SK-N-SH treated with all-trans-retinoic acid at 6 μM for 48 hours (cell line): ENCODE measurements around the gene TRNT1.

Source experiments
- ATAC-seq: fragments of 200-7000 bp; cut with Tn5 transposase; 3 replicates; pipeline ENCODE4 v1.9.1; 2020; ENCODE audit warnings: mild to moderate bottlenecking, moderate library complexity
- ARNTL ChIP-seq: fragments of 450-650 bp; formaldehyde crosslinking; IDR thresholded peaks from 2 replicates; pipeline ENCODE4 v1.5.0; 2020; ENCODE audit warnings: low read depth, mild to moderate bottlenecking, moderate library complexity, borderline replicate concordance
- BACH2 ChIP-seq: fragments of 250-450 bp; sonication (Bioruptor Pico); IDR thresholded peaks from 2 replicates; pipeline ENCODE4 v1.9.0; 2021; ENCODE audit warnings: mild to moderate bottlenecking, borderline replicate concordance
- CREB5 ChIP-seq: fragments of 250-450 bp; sonication (Bioruptor Pico); IDR thresholded peaks from 2 replicates; pipeline ENCODE4 v1.5.1; 2020; ENCODE audit warnings: low read depth, mild to moderate bottlenecking, moderate library complexity
- CSDC2 ChIP-seq: fragments of 250-450 bp; sonication (Bioruptor Pico); IDR thresholded peaks from 2 replicates; pipeline ENCODE4 v1.5.0; 2020; ENCODE audit warnings: mild to moderate bottlenecking, moderate library complexity
- ESRRG ChIP-seq: fragments of 250-450 bp; sonication (Bioruptor Pico); IDR thresholded peaks from 2 replicates; pipeline ENCODE4 v1.6.1; 2021; ENCODE audit warnings: mild to moderate bottlenecking
- GLIS3 ChIP-seq: fragments of 250-450 bp; sonication (Bioruptor Pico); IDR thresholded peaks from 2 replicates; pipeline ENCODE4 v1.5.0; 2020; ENCODE audit warnings: mild to moderate bottlenecking, moderate library complexity
- ISL1 ChIP-seq: fragments of 250-450 bp; sonication (Bioruptor Pico); IDR thresholded peaks from 2 replicates; pipeline ENCODE4 v2.1.2; 2022; ENCODE audit warnings: mild to moderate bottlenecking, moderate library complexity
- OSR1 ChIP-seq: fragments of 250-450 bp; sonication (Bioruptor Pico); IDR thresholded peaks from 2 replicates; pipeline ENCODE4 v1.8.0; 2022; ENCODE audit warnings: moderate library complexity, mild to moderate bottlenecking, inconsistent platforms
- PATZ1 ChIP-seq: fragments of 250-450 bp; sonication (Bioruptor Pico); IDR thresholded peaks from 2 replicates; pipeline ENCODE4 v1.8.0; 2020; ENCODE audit warnings: mild to moderate bottlenecking, moderate library complexity, borderline replicate concordance
- PPARA ChIP-seq: fragments of 250-450 bp; sonication (Bioruptor Pico); IDR thresholded peaks from 2 replicates; pipeline ENCODE4 v1.5.0; 2020; ENCODE audit warnings: mild to moderate bottlenecking, borderline replicate concordance
- RARB ChIP-seq: fragments of 250-450 bp; sonication (Bioruptor Pico); IDR thresholded peaks from 2 replicates; pipeline ENCODE4 v1.8.0; 2021; ENCODE audit warnings: mild to moderate bottlenecking, moderate library complexity
- TCF4 ChIP-seq: fragments of 250-450 bp; sonication (Bioruptor Pico); IDR thresholded peaks from 2 replicates; pipeline ENCODE4 v1.8.0; 2021; ENCODE audit warnings: mild to moderate bottlenecking, moderate library complexity, borderline replicate concordance
- TOX ChIP-seq: fragments of 250-450 bp; sonication (Bioruptor Pico); IDR thresholded peaks from 2 replicates; pipeline ENCODE4 v1.8.0; 2021; ENCODE audit warnings: mild to moderate bottlenecking, moderate library complexity, borderline replicate concordance
- ZC3H10 ChIP-seq: fragments of 250-450 bp; sonication (Bioruptor Pico); IDR thresholded peaks from 2 replicates; pipeline ENCODE4 v1.5.1; 2021; ENCODE audit warnings: mild to moderate bottlenecking, moderate library complexity
- ZFP3 ChIP-seq: fragments of 250-450 bp; sonication (Bioruptor Pico); IDR thresholded peaks from 2 replicates; pipeline ENCODE4 v1.5.0; 2020; ENCODE audit warnings: mild to moderate bottlenecking, moderate library complexity
- ZFP30 ChIP-seq: fragments of 450-650 bp; formaldehyde crosslinking; IDR thresholded peaks from 2 replicates; pipeline ENCODE4 v1.5.0; 2022; ENCODE audit warnings: mild to moderate bottlenecking, moderate library complexity
- ZNF8 ChIP-seq: fragments of 450-650 bp; formaldehyde crosslinking; IDR thresholded peaks from 2 replicates; pipeline ENCODE4 v1.5.0; 2020; ENCODE audit warnings: mild to moderate bottlenecking, moderate library complexity
- TF ChIP-seq, protein P1 (sequence below): fragments of 250-450 bp; sonication (Bioruptor Pico); IDR thresholded peaks from 2 replicates; pipeline ENCODE4 v1.5.1; 2021; ENCODE audit warnings: mild to moderate bottlenecking, moderate library complexity
- TF ChIP-seq, protein P2 (sequence below): fragments of 250-450 bp; sonication (Bioruptor Pico); IDR thresholded peaks from 2 replicates; pipeline ENCODE4 v1.5.0; 2020; ENCODE audit warnings: mild to moderate bottlenecking, moderate library complexity
- TF ChIP-seq, protein P3 (sequence below): fragments of 250-450 bp; sonication (Bioruptor Pico); IDR thresholded peaks from 2 replicates; pipeline ENCODE4 v1.8.0; 2021; ENCODE audit warnings: low read depth, mild to moderate bottlenecking, moderate library complexity, borderline replicate concordance

The TRNT1 gene

DNA sequence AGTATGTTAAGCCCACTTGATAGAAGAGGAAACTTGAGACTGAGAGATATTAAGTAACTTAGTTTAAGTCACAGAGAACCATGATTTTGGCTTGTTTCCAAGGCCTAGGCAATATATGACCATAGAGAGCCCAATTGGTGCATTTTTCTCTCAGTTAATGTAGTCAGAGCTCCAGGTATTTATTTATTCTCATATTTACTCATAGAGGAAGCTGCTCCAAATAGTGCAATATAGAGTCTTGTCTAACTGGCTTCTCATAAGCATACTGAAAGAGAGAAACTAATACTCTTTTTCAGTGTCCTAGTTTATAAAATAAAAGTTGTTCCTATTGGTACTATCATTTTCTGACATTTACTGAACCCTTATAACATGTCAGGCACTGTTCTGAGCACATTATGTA is 15.2 kb downstream of the TRNT1 start:
- no peak for TF ChIP-seq OSR1 (CRISPR knock-in tag)
- TF ChIP-seq PATZ1 (CRISPR knock-in tag) = no peak
- no peak for TF ChIP-seq ZNF8 (CRISPR knock-in tag)
- no peak for TF ChIP-seq ZFP30
- no peak for TF ChIP-seq GLIS3 (CRISPR knock-in tag)
- TF ChIP-seq CREB5 (CRISPR knock-in tag) = no peak
- TF ChIP-seq ZFP3 = no peak
- TF ChIP-seq ESRRG = no peak
- no peak for TF ChIP-seq CSDC2 (CRISPR knock-in tag)
- TF ChIP-seq TOX = no peak
- TF ChIP-seq, protein P1, sequence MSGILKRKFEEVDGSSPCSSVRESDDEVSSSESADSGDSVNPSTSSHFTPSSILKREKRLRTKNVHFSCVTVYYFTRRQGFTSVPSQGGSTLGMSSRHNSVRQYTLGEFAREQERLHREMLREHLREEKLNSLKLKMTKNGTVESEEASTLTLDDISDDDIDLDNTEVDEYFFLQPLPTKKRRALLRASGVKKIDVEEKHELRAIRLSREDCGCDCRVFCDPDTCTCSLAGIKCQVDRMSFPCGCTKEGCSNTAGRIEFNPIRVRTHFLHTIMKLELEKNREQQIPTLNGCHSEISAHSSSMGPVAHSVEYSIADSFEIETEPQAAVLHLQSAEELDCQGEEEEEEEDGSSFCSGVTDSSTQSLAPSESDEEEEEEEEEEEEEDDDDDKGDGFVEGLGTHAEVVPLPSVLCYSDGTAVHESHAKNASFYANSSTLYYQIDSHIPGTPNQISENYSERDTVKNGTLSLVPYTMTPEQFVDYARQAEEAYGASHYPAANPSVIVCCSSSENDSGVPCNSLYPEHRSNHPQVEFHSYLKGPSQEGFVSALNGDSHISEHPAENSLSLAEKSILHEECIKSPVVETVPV (CRISPR knock-in tag) = no peak
- TF ChIP-seq ISL1 (CRISPR knock-in tag) = no peak
- no peak for TF ChIP-seq RARB (CRISPR knock-in tag)
- no peak for TF ChIP-seq ARNTL (CRISPR knock-in tag)
- no peak for ATAC-seq

- no peak for ATAC-seq
- TF ChIP-seq, protein P2, sequence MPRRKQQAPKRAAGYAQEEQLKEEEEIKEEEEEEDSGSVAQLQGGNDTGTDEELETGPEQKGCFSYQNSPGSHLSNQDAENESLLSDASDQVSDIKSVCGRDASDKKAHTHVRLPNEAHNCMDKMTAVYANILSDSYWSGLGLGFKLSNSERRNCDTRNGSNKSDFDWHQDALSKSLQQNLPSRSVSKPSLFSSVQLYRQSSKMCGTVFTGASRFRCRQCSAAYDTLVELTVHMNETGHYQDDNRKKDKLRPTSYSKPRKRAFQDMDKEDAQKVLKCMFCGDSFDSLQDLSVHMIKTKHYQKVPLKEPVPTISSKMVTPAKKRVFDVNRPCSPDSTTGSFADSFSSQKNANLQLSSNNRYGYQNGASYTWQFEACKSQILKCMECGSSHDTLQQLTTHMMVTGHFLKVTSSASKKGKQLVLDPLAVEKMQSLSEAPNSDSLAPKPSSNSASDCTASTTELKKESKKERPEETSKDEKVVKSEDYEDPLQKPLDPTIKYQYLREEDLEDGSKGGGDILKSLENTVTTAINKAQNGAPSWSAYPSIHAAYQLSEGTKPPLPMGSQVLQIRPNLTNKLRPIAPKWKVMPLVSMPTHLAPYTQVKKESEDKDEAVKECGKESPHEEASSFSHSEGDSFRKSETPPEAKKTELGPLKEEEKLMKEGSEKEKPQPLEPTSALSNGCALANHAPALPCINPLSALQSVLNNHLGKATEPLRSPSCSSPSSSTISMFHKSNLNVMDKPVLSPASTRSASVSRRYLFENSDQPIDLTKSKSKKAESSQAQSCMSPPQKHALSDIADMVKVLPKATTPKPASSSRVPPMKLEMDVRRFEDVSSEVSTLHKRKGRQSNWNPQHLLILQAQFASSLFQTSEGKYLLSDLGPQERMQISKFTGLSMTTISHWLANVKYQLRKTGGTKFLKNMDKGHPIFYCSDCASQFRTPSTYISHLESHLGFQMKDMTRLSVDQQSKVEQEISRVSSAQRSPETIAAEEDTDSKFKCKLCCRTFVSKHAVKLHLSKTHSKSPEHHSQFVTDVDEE (CRISPR knock-in tag) = no peak
- TF ChIP-seq CSDC2 (CRISPR knock-in tag) (no peak), RARB (CRISPR knock-in tag) (no peak), ZFP3 (no peak), ZNF8 (CRISPR knock-in tag) (no peak), ZFP30 (no peak), PATZ1 (CRISPR knock-in tag) (no peak), OSR1 (CRISPR knock-in tag) (no peak), PPARA (CRISPR knock-in tag) (no peak)
These were observed 19.1 kb downstream of the TRNT1 start for GRCh38 chr3:3145831-3146230.

GRCh38 chr3:3149560-3149959 is 22.8 kb downstream of the TRNT1 start:
- ATAC-seq = no peak
- TF ChIP-seq, protein P3, sequence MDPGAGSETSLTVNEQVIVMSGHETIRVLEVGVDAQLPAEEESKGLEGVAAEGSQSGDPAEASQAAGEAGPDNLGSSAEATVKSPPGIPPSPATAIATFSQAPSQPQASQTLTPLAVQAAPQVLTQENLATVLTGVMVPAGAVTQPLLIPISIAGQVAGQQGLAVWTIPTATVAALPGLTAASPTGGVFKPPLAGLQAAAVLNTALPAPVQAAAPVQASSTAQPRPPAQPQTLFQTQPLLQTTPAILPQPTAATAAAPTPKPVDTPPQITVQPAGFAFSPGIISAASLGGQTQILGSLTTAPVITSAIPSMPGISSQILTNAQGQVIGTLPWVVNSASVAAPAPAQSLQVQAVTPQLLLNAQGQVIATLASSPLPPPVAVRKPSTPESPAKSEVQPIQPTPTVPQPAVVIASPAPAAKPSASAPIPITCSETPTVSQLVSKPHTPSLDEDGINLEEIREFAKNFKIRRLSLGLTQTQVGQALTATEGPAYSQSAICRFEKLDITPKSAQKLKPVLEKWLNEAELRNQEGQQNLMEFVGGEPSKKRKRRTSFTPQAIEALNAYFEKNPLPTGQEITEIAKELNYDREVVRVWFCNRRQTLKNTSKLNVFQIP (CRISPR knock-in tag) = no peak
- no peak for TF ChIP-seq ARNTL (CRISPR knock-in tag)
- TF ChIP-seq TOX = no peak
- no peak for TF ChIP-seq CSDC2 (CRISPR knock-in tag)
- TF ChIP-seq ZFP30 = no peak
- no peak for TF ChIP-seq TCF4 (CRISPR knock-in tag)
- no peak for TF ChIP-seq RARB (CRISPR knock-in tag)
- TF ChIP-seq PPARA (CRISPR knock-in tag) = no peak
- TF ChIP-seq ZC3H10 = no peak
- TF ChIP-seq ISL1 (CRISPR knock-in tag) = no peak
- no peak for TF ChIP-seq BACH2 (CRISPR knock-in tag)
- no peak for TF ChIP-seq PATZ1 (CRISPR knock-in tag)
- TF ChIP-seq GLIS3 (CRISPR knock-in tag) = no peak
- no peak for TF ChIP-seq ESRRG
- TF ChIP-seq, all 23 proteins: peak for 0
